Measurements from ENCODE around the gene PRKCH. TPM values are rescaled to one million over a fixed set of nuclear protein-coding genes. Genes with fewer than 3 reads are reported as not detected.
A peak's percentile ranks its signal among the peaks of the same experiment; 100 is the strongest.

Gene PRKCH
- total and polyA plus RNA-seq, 5 donors from 2014 or later = 194 to 457 (median 201) TPM

GRCh38 chr14:61385002-61385685, 63.8 kb downstream of the PRKCH start:
- Histone ChIP-seq H3K4me3 (ENCODE audit: low read depth, low read length) (peak overlapping the region; percentile 77), H3K27me3 (ENCODE audit: control insufficient read depth, insufficient read depth, low read length) (no peaks in the 10 kb centered on the region), H3K4me1 (ENCODE audit: control insufficient read depth, insufficient read depth, low read length, poor library complexity, severe bottlenecking) (peaks cover 99% of the 10 kb centered on the region), H3K36me3 (ENCODE audit: control insufficient read depth, insufficient read depth, low read length) (peaks cover 2% of the 10 kb centered on the region), H3K27ac (ENCODE audit: insufficient read depth, low read length, poor library complexity, severe bottlenecking) (peak overlapping the region; percentile 87), H3K9me3 (ENCODE audit: control insufficient read depth in 2 of 2, low read length in 2 of 2) (no peaks in the 10 kb centered on the region)
- no peak overlapping the region for H3K27ac Mint-ChIP-seq
- no peaks in the 10 kb centered on the region for H3K27me3 Mint-ChIP-seq
- ATAC-seq (ENCODE audit: low read depth in 2 of 2) (peak; percentile 61), DNase-seq (peak; percentile 35 to 88 (median 74))
- peaks cover 0 to 40% (median 23%) of the 10 kb centered on the region in 4 donors for H3K4me1 Mint-ChIP-seq
- peaks cover 4% of the 10 kb centered on the region for H3K36me3 Mint-ChIP-seq
- no peaks in the 10 kb centered on the region for H3K9me3 Mint-ChIP-seq
- H3K4me3 Mint-ChIP-seq = no peak overlapping the region

GRCh38 chr14:61386173-61386772, 64.9 kb downstream of the PRKCH start:
- H3K27me3 Mint-ChIP-seq = no peaks in the 10 kb centered on the region
- H3K27ac Mint-ChIP-seq = no peak overlapping the region
- Histone ChIP-seq H3K27me3 (ENCODE audit: control insufficient read depth, insufficient read depth, low read length) (no peaks in the 10 kb centered on the region), H3K4me3 (ENCODE audit: low read depth, low read length) (peak overlapping the region; percentile 77), H3K27ac (ENCODE audit: insufficient read depth, low read length, poor library complexity, severe bottlenecking) (peak overlapping the region; percentile 87), H3K9me3 (ENCODE audit: control insufficient read depth in 2 of 2, low read length in 2 of 2) (no peaks in the 10 kb centered on the region), H3K36me3 (ENCODE audit: control insufficient read depth, insufficient read depth, low read length) (no peaks in the 10 kb centered on the region), H3K4me1 (ENCODE audit: control insufficient read depth, insufficient read depth, low read length, poor library complexity, severe bottlenecking) (peaks cover 98% of the 10 kb centered on the region)
- ATAC-seq (ENCODE audit: low read depth in 2 of 2) (no peak), DNase-seq (no peak)
- no peaks in the 10 kb centered on the region for H3K9me3 Mint-ChIP-seq
- no peak overlapping the region for H3K4me3 Mint-ChIP-seq
- H3K4me1 Mint-ChIP-seq = peaks cover 0 to 36% (median 27%) of the 10 kb centered on the region in 4 donors
- H3K36me3 Mint-ChIP-seq = peaks cover 3% of the 10 kb centered on the region

DNA sequence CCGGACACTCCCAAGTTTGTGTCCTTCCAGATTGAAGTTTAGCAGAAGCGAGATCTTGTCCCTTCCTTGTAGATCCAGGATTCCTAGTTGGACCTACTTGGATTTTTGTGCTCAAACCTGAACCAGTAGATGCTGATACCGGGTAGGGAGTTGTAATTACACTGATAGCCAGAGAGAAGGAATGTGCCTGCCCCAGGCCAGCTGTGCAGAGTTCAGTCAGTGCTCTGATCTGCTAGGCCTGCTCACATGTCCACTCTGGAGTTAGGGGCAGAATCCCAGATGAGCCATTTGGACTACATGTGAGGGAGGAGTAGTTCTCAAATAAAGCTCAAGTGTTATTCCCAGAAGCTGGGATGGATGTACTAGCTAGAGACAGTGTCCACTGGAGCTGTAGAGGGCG, 65.7 kb downstream of the PRKCH start:
- Histone ChIP-seq H3K36me3 (ENCODE audit: control insufficient read depth, insufficient read depth, low read length) (peaks cover 4% of the 10 kb centered on the region), H3K27me3 (ENCODE audit: control insufficient read depth, insufficient read depth, low read length) (no peaks in the 10 kb centered on the region), H3K9me3 (ENCODE audit: control insufficient read depth in 2 of 2, low read length in 2 of 2) (no peaks in the 10 kb centered on the region), H3K4me1 (ENCODE audit: control insufficient read depth, insufficient read depth, low read length, poor library complexity, severe bottlenecking) (peaks cover 98% of the 10 kb centered on the region), H3K27ac (ENCODE audit: insufficient read depth, low read length, poor library complexity, severe bottlenecking) (peak overlapping the region; percentile 87), H3K4me3 (ENCODE audit: low read depth, low read length) (peak overlapping the region; percentile 77)
- ATAC-seq (ENCODE audit: low read depth in 2 of 2) (no peak), DNase-seq (no peak)
- H3K27me3 Mint-ChIP-seq = no peaks in the 10 kb centered on the region
- H3K4me3 Mint-ChIP-seq = no peak overlapping the region
- no peak overlapping the region for H3K27ac Mint-ChIP-seq
- H3K4me1 Mint-ChIP-seq = peaks cover 0 to 44% (median 31%) of the 10 kb centered on the region in 4 donors
- peaks cover 3% of the 10 kb centered on the region for H3K36me3 Mint-ChIP-seq
- no peaks in the 10 kb centered on the region for H3K9me3 Mint-ChIP-seq

- Histone ChIP-seq H3K36me3 (ENCODE audit: control insufficient read depth, insufficient read depth, low read length) (peaks cover 10% of the 10 kb centered on the region), H3K4me3 (ENCODE audit: low read depth, low read length) (peak overlapping the region; percentile 77), H3K27ac (ENCODE audit: insufficient read depth, low read length, poor library complexity, severe bottlenecking) (peak overlapping the region; percentile 87), H3K4me1 (ENCODE audit: control insufficient read depth, insufficient read depth, low read length, poor library complexity, severe bottlenecking) (peaks cover 97% of the 10 kb centered on the region), H3K9me3 (ENCODE audit: control insufficient read depth in 2 of 2, low read length in 2 of 2) (no peaks in the 10 kb centered on the region), H3K27me3 (ENCODE audit: control insufficient read depth, insufficient read depth, low read length) (no peaks in the 10 kb centered on the region)
- peaks cover 0 to 53% (median 36%) of the 10 kb centered on the region in 4 donors for H3K4me1 Mint-ChIP-seq
- H3K9me3 Mint-ChIP-seq = no peaks in the 10 kb centered on the region
- no peak overlapping the region for H3K27ac Mint-ChIP-seq
- peaks cover 14% of the 10 kb centered on the region for H3K36me3 Mint-ChIP-seq
- peak overlapping the region in 1 of 4 donors; percentile 72 for H3K4me3 Mint-ChIP-seq
- ATAC-seq (ENCODE audit: low read depth in 2 of 2) (peak; percentile 89 to 91), DNase-seq (peak in 2 of 3 donors; percentile 70 to 85)
- no peaks in the 10 kb centered on the region for H3K27me3 Mint-ChIP-seq
These were observed 67.0 kb downstream of the PRKCH start for GRCh38 chr14:61388173-61388975.

DNA sequence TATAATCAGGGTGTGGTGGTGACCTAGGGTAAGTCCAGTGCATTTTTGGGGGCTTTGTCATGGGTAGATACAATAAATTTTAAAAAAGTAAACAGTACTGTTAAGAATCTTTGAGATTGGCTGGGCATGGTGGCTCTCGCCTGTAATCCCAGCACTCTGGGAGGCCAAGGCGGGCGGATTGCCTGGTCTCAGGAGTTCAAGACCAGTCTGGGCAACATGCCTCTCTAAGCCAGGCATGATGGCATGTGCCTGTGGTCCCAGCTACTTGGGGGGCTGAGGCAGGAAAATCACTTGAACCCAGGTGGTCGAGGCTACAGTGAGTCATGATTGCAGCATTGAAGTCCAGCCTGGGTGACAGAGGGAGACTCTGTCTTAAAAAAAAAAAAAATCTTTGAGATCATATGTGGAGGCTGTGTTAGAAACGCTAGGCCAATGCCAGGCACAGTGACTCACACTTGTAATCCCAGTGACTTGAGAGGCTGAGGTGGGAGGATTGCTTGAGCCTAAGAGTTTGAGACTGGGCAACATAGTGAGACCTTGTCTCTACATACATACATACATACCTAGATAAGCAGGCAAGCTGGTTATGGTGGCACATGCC, 67.7 kb downstream of the PRKCH start:
- H3K9me3 Mint-ChIP-seq = no peaks in the 10 kb centered on the region
- no peaks in the 10 kb centered on the region for H3K27me3 Mint-ChIP-seq
- peak overlapping the region; percentile 87 for H3K27ac ChIP-seq (ENCODE audit: insufficient read depth, low read length, poor library complexity, severe bottlenecking)
- H3K9me3 ChIP-seq (ENCODE audit: control insufficient read depth in 2 of 2, low read length in 2 of 2) = no peaks in the 10 kb centered on the region
- H3K4me1 Mint-ChIP-seq = peaks cover 0 to 60% (median 33%) of the 10 kb centered on the region in 4 donors
- ATAC-seq (ENCODE audit: low read depth in 2 of 2) (no peak), DNase-seq (peak in 2 of 3 donors; percentile 21 to 31)
- peak overlapping the region; percentile 77 for H3K4me3 ChIP-seq (ENCODE audit: low read depth, low read length)
- peaks cover 94% of the 10 kb centered on the region for H3K4me1 ChIP-seq (ENCODE audit: control insufficient read depth, insufficient read depth, low read length, poor library complexity, severe bottlenecking)
- H3K27me3 ChIP-seq (ENCODE audit: control insufficient read depth, insufficient read depth, low read length) = no peaks in the 10 kb centered on the region
- peak overlapping the region in 1 of 4 donors; percentile 72 for H3K4me3 Mint-ChIP-seq
- H3K36me3 Mint-ChIP-seq = peaks cover 18% of the 10 kb centered on the region
- H3K27ac Mint-ChIP-seq = no peak overlapping the region
- peaks cover 10% of the 10 kb centered on the region for H3K36me3 ChIP-seq (ENCODE audit: control insufficient read depth, insufficient read depth, low read length)

- ATAC-seq (ENCODE audit: low read depth in 2 of 2) = no peak
- no peak for DNase-seq
- Histone ChIP-seq H3K36me3 (ENCODE audit: control insufficient read depth, insufficient read depth, low read length) (peaks cover 20% of the 10 kb centered on the region), H3K9me3 (ENCODE audit: control insufficient read depth in 2 of 2, low read length in 2 of 2) (no peaks in the 10 kb centered on the region), H3K27me3 (ENCODE audit: control insufficient read depth, insufficient read depth, low read length) (no peaks in the 10 kb centered on the region), H3K4me1 (ENCODE audit: control insufficient read depth, insufficient read depth, low read length, poor library complexity, severe bottlenecking) (peaks cover 91% of the 10 kb centered on the region), H3K27ac (ENCODE audit: insufficient read depth, low read length, poor library complexity, severe bottlenecking) (peak overlapping the region; percentile 87), H3K4me3 (ENCODE audit: low read depth, low read length) (peak overlapping the region; percentile 87)
- no peaks in the 10 kb centered on the region for H3K9me3 Mint-ChIP-seq
- peak overlapping the region in 1 of 3 donors; percentile 81 for H3K27ac Mint-ChIP-seq
- no peaks in the 10 kb centered on the region for H3K27me3 Mint-ChIP-seq
- H3K36me3 Mint-ChIP-seq = peaks cover 26% of the 10 kb centered on the region
- H3K4me3 Mint-ChIP-seq = peak overlapping the region in 2 of 4 donors; percentile 75 to 84
- peaks cover 2 to 79% (median 45%) of the 10 kb centered on the region in 4 donors for H3K4me1 Mint-ChIP-seq
These were observed 69.7 kb downstream of the PRKCH start for GRCh38 chr14:61391119-61391518.

- peaks cover 91% of the 10 kb centered on the region for H3K4me1 ChIP-seq (ENCODE audit: control insufficient read depth, insufficient read depth, low read length, poor library complexity, severe bottlenecking)
- ATAC-seq (ENCODE audit: low read depth in 2 of 2) (no peak), DNase-seq (no peak)
- no peaks in the 10 kb centered on the region for H3K9me3 ChIP-seq (ENCODE audit: control insufficient read depth in 2 of 2, low read length in 2 of 2)
- H3K4me1 Mint-ChIP-seq = peaks cover 14 to 91% (median 56%) of the 10 kb centered on the region in 4 donors
- no peaks in the 10 kb centered on the region for H3K9me3 Mint-ChIP-seq
- H3K27ac Mint-ChIP-seq = peak overlapping the region in 2 of 3 donors; percentile 44 to 93
- no peaks in the 10 kb centered on the region for H3K27me3 ChIP-seq (ENCODE audit: control insufficient read depth, insufficient read depth, low read length)
- H3K4me3 Mint-ChIP-seq = peak overlapping the region; percentile 5 to 51 (median 40)
- H3K4me3 ChIP-seq (ENCODE audit: low read depth, low read length) = peak overlapping the region; percentile 87
- peaks cover 26% of the 10 kb centered on the region for H3K36me3 Mint-ChIP-seq
- H3K36me3 ChIP-seq (ENCODE audit: control insufficient read depth, insufficient read depth, low read length) = peaks cover 20% of the 10 kb centered on the region
- H3K27me3 Mint-ChIP-seq = no peaks in the 10 kb centered on the region
- H3K27ac ChIP-seq (ENCODE audit: insufficient read depth, low read length, poor library complexity, severe bottlenecking) = peak overlapping the region; percentile 87
These were observed 70.9 kb downstream of the PRKCH start for GRCh38 chr14:61392297-61392696.

All from CD4-positive, CD25-positive, alpha-beta regulatory T cell (primary cell).